ENCODE results near the gene CRB1. TPM values are rescaled to one million over a fixed set of nuclear protein-coding genes. Genes with fewer than 3 reads are reported as not detected.
A peak's percentile ranks its signal among the peaks of the same experiment; 100 is the strongest.
"Not testable (repeated sequence)": the region's sequence is repeated elsewhere in the genome, so short reads cannot be mapped to it uniquely, and the experiment has no call there.

CRB1 gene
- polyA plus RNA-seq, 3 donors = 2.4 to 2.6 (median 2.5) TPM

- no peak for DNase-seq (ENCODE audit: extremely low read depth in 1 of 11, low read depth in 9 of 11, low spot score in 4 of 11)
These were observed 203.4 kb downstream of the CRB1 start for GRCh38 chr1:197471248-197471985.

GRCh38 chr1:197472141-197472540 lies 204.1 kb downstream of the CRB1 start:
- DNase-seq (ENCODE audit: extremely low read depth in 1 of 11, low read depth in 9 of 11, low spot score in 4 of 11) = no peak

GRCh38 chr1:197480446-197480845 lies 212.4 kb downstream of the CRB1 start:
- no peak for DNase-seq (ENCODE audit: extremely low read depth in 1 of 11, low read depth in 9 of 11, low spot score in 4 of 11)

- DNase-seq (ENCODE audit: extremely low read depth in 1 of 11, low read depth in 9 of 11, low spot score in 4 of 11) = peak in 1 of 11 donors; percentile 8
These were observed 213.0 kb downstream of the CRB1 start for GRCh38 chr1:197481101-197481500.

- DNase-seq (ENCODE audit: extremely low read depth in 1 of 11, low read depth in 9 of 11, low spot score in 4 of 11) = no peak
These were observed 217.7 kb downstream of the CRB1 start for GRCh38 chr1:197485790-197486189.

- DNase-seq (ENCODE audit: extremely low read depth in 1 of 11, low read depth in 9 of 11, low spot score in 4 of 11) = no peak
These were observed 218.9 kb downstream of the CRB1 start for GRCh38 chr1:197486946-197487345.

GRCh38 chr1:197491505-197491904 lies 223.5 kb downstream of the CRB1 start:
- DNase-seq (ENCODE audit: extremely low read depth in 1 of 11, low read depth in 9 of 11, low spot score in 4 of 11) = not testable (repeated sequence)

- DNase-seq (ENCODE audit: extremely low read depth in 1 of 11, low read depth in 9 of 11, low spot score in 4 of 11) = no peak
These were observed 228.7 kb downstream of the CRB1 start for GRCh38 chr1:197496722-197497121.

GRCh38 chr1:197510691-197511378 lies 242.8 kb downstream of the CRB1 start:
- DNase-seq (ENCODE audit: extremely low read depth in 1 of 11, low read depth in 9 of 11, low spot score in 4 of 11) = no peak

GRCh38 chr1:197515421-197515820 lies 247.4 kb downstream of the CRB1 start:
- no peak for DNase-seq (ENCODE audit: extremely low read depth in 1 of 11, low read depth in 9 of 11, low spot score in 4 of 11)

- no peak for DNase-seq (ENCODE audit: extremely low read depth in 1 of 11, low read depth in 9 of 11, low spot score in 4 of 11)
These were observed 251.8 kb downstream of the CRB1 start for GRCh38 chr1:197519741-197520334.

- peak in 4 of 11 donors; percentile 9 to 17 (median 15) for DNase-seq (ENCODE audit: extremely low read depth in 1 of 11, low read depth in 9 of 11, low spot score in 4 of 11)
These were observed 253.2 kb downstream of the CRB1 start for GRCh38 chr1:197521118-197521739.

GRCh38 chr1:197526736-197527371 lies 258.8 kb downstream of the CRB1 start:
- DNase-seq (ENCODE audit: extremely low read depth in 1 of 11, low read depth in 9 of 11, low spot score in 4 of 11) = peak in 3 of 11 donors; percentile 3 to 7 (median 6)

Other genes starting within 250 kb of the CRB1 start
- gene F13B, start 201.0 kb upstream of the CRB1 start, polyA plus RNA-seq (ENCODE audit: insufficient read length in 3 of 3) = not detected
- gene ASPM, start 121.6 kb upstream of the CRB1 start, polyA plus RNA-seq (ENCODE audit: insufficient read length in 3 of 3) = 10 to 100 TPM; 20.1 to 29.7 (median 25.5) TPM
- 10 to 100 TPM; 16.1 to 19.4 (median 18.5) TPM for gene ZBTB41, start 67.0 kb upstream of the CRB1 start, polyA plus RNA-seq (ENCODE audit: insufficient read length in 3 of 3)